HG02870 (cell line): ENCODE measurements around the gene SALL1.

ENCODE experiments used
- ATAC-seq: cut with Tn5 transposase; IDR thresholded peaks from one replicate; pipeline ENCODE4 v1.9.1; 2021; ENCODE audit warnings: mild to moderate bottlenecking, moderate library complexity; ENCODE audit not compliant: unreplicated experiment

SALL1 gene

DNA sequence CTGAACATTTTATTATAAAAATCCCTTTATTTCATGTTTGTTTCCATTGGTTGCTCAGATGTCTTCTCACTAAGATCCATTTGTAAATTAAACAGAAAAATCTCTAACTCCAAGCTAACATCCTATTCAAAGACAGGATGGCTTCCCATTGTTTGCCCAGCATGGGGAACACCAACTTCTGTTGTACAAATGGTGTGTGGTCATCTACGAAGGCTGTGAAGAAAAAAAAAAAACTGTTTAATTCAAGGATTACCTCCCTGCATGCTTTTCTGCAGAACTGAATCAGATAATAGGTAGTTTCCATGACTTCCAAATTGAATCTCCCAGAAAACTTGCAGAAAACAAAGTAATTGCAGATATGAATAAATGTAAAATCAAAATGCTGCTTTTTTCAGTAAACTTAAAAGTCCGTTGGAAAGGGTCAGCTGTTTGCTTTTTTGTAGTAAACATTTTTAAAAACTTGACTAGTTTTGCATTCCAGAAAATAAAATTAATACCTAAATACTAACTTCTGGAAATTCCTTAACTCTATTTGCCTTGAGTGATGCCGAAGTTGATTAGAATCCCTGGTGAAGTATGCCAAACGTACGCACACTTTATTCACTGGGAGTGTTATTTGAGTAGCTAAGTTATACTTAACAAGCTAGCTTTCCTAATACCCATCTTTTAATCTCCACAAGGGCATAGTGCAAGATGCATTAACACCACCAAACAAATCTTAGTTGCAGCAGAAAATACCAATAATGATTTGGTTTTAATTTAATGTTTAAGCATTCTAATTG, 7.7 kb downstream of the SALL1 start:
- ATAC-seq = no peak

- ATAC-seq = no peak
Measured at GRCh38 chr16:51141541-51141940, 9.5 kb downstream of the SALL1 start.

DNA sequence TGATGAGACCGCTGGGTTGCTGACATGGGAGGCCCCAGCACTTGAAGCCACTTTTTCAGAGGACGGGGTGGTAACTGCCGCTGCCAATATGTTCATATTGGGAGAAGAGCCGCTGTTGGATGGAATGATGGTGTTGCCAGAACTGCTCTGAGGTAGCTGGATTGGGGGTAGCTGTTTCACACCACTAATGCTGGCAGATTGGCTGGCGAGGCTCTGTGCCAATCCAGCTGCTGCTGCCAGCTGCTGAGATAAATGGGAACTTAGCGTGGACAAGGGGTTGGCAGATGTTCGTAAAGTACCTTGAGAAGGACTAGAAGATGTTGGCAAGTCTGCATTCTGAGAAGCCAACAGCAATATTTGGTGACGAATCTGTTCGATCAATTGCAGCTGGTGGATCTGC, 10.0 kb downstream of the SALL1 start:
- ATAC-seq = no peak

DNA sequence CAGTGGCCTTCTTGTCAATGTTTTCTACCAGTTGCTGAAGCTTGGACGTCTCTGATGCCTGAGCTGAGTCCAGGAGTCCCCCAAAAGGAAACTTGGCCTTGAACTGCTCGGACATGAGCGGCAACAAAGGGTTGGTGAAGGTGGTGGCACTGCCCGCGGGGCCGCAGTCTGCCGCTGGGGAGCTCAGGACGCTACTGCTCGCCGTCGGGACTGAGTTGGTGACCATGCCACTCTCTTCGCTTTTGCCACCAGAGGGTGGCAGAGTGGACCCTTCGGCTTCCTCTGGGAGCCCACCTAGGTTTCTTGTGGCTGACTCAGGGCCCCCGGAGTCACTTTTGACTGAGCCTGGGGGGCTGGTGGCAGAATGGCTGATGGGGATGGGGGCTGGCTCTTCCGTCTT, 11.0 kb downstream of the SALL1 start:
- no peak for ATAC-seq

GRCh38 chr16:51139568-51139967, 11.5 kb downstream of the SALL1 start:
- ATAC-seq = no peak

- no peak for ATAC-seq
Measured at GRCh38 chr16:51138178-51138577, 12.9 kb downstream of the SALL1 start.

DNA sequence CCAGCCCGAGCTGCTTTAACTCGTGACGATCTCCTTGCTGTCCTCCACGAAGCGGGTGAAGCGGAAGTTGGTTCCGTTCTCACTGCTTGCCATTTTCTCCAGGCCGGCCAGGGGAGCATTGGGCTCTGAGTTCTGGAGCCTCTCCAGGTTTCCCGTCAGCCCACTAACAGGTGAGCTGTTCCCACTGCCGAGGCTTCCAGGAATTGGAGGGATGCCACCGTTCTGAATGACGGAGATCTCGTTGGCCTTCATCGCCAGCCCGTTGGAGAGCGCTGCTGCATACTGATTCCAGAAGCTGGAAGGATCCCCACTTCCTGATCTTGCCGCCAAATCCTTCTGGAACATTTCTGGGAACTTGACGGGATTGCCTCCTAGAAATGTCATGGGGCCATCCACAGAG, 14.0 kb downstream of the SALL1 start:
- ATAC-seq = no peak

- ATAC-seq = no peak
Measured at GRCh38 chr16:51134876-51135275, 16.2 kb downstream of the SALL1 start.

GRCh38 chr16:51134269-51134812, 16.7 kb downstream of the SALL1 start:
- no peak for ATAC-seq

DNA sequence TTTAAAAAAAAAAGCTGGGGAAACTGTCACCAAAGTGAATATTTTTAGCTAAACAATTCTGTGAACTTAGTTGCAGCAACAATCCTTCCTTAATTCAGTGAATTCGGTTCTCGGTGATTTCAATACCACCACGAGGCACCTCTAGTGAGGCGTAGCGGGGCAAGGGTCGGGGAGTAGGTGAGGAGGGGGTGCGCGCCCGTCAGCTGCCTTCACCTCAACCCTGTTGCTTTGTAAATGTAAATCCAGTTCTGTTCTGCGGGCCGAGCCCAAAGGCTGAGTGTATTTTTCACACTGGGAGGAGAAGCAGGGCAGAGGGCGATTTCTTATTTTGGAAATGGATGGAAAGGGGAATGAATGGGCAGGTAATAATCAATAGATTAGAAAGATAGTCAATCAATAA, 17.4 kb downstream of the SALL1 start:
- no peak for ATAC-seq

GRCh38 chr16:51133183-51133582, 17.9 kb downstream of the SALL1 start:
- ATAC-seq = no peak

- no peak for ATAC-seq
Measured at GRCh38 chr16:51132490-51133115, 18.5 kb downstream of the SALL1 start.

DNA sequence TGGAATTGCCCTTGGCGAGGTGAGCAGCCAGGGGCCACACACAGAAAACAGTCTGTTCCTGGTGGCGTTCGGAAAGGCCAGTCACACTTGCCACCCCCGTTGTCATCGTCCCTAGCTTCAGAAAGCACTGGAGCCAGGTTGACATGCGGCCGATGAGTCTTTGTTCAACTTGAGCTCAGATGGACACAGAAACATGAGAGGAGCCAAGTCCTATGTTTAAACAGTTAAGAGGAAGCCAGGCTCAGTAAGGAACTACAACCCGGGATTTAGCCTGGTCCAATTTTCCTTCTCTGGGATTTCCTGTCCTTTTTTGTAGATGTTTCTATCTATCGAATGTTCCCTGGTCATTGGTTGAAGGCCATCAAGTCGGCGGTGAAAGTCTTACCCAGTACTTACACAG, 19.5 kb downstream of the SALL1 start:
- ATAC-seq = no peak

DNA sequence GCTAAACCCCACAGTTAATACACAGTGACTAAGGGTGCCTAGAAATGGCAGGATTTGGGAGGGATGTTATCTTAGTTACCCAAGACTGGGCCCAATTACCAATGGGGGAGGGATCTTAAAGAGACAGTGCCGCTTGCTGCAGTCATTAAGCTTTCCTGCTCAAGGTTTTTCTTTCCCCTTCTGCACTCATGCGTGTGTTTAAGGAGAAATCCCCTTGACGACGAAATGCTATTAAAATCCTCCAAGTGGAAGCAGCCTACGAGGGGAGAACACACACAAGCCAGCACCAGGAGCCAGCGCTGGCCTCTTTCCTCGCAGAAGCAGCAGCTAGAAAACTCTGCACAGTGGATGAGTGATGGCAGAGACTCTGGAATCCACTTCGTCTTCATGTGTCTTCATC, 22.0 kb downstream of the SALL1 start:
- no peak for ATAC-seq

GRCh38 chr16:51125992-51126391, 25.1 kb downstream of the SALL1 start:
- no peak for ATAC-seq

- ATAC-seq = no peak
Measured at GRCh38 chr16:51124896-51125295, 26.2 kb downstream of the SALL1 start.

DNA sequence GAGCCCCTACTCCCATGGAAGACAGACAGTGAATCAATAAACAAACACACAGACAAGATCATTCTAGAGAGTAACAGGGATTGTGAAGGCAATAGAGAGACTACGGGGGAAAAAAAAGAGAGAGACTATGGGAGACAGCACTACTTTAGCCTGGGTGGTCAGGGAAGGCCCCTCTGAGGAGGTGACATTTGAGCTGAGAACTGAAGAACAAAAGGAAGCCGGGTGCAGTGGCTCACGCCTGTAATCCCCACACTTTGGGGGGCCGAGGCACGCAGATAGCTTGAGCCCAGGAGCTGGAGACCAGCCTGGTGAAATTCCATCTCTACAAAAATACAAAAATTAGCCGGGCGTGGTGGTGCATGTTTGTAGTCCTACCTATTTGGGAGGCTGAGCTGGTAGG, 29.2 kb downstream of the SALL1 start:
- ATAC-seq = no peak

- no peak for ATAC-seq
Measured at GRCh38 chr16:51120730-51121347, 30.2 kb downstream of the SALL1 start.

DNA sequence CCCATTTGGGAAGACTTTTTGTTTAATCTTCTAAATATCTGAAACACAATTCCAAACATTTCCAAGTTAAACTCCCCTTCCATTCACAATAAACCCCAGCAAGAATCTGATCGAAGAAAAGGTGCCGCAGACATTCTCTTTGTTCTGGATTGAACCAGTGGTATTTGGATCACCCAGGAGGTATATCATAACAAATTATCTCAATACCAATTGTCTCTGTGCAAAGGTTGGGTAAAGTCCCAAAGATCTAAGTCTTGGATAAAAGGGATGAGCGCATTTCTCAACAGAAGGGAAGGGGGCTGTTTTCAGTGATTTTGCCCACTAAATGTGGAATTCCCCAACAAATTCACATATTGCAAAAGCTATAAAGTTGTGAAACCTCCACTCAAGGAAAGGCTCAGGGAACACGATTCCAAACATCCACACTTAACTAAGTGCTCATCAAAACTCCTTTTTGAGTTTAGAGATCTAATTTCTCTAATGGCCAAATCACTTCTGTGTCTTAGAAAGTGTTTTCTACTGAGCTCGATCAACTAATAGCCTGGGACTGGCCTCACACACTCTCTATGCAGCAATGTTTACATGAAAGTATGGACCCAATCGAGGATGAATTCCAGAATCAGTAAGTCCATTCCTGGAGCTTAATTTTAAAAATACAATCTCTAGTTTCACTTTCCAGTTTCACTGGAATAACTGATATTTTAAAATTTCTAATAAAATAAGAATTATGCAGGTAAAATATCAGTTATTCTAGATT, 30.9 kb downstream of the SALL1 start:
- no peak for ATAC-seq

DNA sequence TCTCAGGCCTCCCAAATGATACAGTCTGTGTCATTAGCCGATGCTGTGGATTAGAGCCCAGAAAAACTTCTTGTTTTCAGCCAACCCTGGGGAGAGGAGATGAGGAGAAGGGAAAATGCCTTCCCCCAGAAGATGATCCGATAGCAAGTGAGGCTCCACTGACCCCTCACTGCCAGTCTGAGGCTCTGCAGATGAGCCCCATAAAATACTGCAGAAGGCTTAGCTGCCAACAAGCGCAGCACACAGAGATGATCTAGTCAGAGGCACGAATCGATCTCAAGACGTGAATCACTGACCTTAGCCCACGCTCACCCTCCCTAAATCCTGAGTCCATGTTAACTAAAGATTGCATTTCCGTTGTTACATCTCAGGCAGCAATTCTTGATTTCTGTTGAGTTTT, 31.5 kb downstream of the SALL1 start:
- no peak for ATAC-seq

DNA sequence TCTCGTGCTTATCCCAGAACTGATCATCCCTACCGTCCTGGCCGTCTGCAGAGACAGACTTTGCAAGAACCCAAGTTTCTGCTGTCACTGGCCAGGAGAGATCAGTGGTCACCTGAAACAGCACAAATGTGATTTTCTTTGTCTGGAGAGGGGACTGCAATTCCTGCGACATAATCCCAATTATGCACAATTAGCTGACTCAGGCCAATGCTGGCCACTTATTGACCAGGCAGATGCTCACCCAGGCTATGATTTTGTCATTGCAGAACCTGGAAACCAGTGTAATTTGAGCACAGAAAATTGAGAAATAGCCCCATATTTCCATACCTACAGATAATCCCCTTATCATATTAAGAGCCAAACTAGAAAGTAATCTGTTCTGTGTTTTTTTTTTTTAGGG, 34.7 kb downstream of the SALL1 start:
- no peak for ATAC-seq
